Epithelial cell of esophagus (primary cell): ENCODE measurements around the gene PAOX.

ENCODE experiments used
- DNase-seq: peaks from one replicate; pipeline ENCODE4 v3.0.0; 2010; ENCODE audit warnings: low read depth
- H3K4me3 ChIP-seq: 2 replicates; pipeline ENCODE4 v1.5.1; 2011; ENCODE audit warnings: mild to moderate bottlenecking, low read length, control low read depth
- TF ChIP-seq, protein P1 (sequence below): IDR thresholded peaks from 2 replicates; pipeline ENCODE4 v1.5.1; 2011; ENCODE audit warnings: low read depth, mild to moderate bottlenecking, low read length, control low read depth, inconsistent platforms; ENCODE audit not compliant: insufficient read depth; ENCODE audit errors: missing control alignments

PAOX gene

GRCh38 chr10:133359554-133359971 is 19.5 kb upstream of the PAOX start:
- TF ChIP-seq, protein P1, sequence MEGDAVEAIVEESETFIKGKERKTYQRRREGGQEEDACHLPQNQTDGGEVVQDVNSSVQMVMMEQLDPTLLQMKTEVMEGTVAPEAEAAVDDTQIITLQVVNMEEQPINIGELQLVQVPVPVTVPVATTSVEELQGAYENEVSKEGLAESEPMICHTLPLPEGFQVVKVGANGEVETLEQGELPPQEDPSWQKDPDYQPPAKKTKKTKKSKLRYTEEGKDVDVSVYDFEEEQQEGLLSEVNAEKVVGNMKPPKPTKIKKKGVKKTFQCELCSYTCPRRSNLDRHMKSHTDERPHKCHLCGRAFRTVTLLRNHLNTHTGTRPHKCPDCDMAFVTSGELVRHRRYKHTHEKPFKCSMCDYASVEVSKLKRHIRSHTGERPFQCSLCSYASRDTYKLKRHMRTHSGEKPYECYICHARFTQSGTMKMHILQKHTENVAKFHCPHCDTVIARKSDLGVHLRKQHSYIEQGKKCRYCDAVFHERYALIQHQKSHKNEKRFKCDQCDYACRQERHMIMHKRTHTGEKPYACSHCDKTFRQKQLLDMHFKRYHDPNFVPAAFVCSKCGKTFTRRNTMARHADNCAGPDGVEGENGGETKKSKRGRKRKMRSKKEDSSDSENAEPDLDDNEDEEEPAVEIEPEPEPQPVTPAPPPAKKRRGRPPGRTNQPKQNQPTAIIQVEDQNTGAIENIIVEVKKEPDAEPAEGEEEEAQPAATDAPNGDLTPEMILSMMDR, result no peak
- DNase-seq, result peak; percentile 73
- H3K4me3 ChIP-seq, result no peak overlapping the region

DNA sequence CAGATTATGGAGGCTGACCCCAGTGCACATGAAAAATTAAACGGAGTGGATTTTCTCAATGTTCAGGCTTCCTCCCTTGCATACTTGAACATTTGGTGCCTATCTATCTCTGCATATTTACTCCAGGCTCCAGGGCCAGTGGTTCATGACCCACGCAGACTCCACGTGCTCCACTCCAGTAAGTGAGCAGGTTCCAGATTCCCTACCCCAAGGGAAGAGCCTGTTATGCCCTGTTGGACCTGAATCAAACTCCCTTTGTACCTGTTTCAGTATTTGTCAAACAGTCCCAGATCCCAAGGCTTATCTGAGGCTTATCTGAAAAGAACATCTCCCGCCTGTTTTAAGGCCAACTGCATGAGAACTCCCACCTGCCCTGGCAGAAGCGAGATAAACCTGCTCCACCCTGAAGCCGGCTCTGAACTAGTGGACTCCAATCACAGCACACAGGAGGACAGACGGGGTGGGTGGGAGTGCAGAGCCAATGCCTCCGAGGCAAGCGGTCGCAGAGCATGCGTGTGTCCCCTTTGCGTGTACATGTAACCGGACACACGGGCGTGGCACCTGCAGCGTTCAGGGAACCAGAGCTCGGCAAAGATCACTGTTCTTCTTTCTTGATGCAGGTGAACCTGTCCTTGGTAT is 19.0 kb upstream of the PAOX start:
- DNase-seq, result no peak
- TF ChIP-seq, protein P1, result no peak
- no peak overlapping the region for H3K4me3 ChIP-seq

DNA sequence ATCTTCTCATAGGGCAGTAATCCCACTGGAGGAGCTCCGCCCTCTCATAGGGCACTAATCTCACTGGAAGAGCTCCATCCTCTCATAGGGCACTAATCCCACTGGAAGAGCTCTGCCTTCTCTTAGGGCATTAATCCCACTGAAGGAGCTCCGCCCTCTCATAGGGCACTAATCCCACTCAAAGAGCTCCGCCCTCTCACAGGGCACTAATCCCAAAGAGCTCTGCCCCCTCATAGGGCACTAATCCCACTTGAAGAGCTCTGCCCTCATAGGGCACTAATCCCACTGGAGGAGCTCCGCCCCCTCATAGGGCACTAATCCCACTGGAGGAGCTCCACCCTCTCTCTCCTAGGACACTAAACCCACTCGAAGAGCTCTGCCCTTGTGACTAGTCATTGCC is 17.8 kb upstream of the PAOX start:
- DNase-seq, result no peak
- TF ChIP-seq, protein P1, result no peak
- no peak overlapping the region for H3K4me3 ChIP-seq

- TF ChIP-seq, protein P1, result no peak
- H3K4me3 ChIP-seq, result no peak overlapping the region
- no peak for DNase-seq
These were observed 17.2 kb upstream of the PAOX start for GRCh38 chr10:133361773-133362441.

GRCh38 chr10:133362846-133363245 is 16.2 kb upstream of the PAOX start:
- no peak for DNase-seq
- TF ChIP-seq, protein P1, result no peak
- H3K4me3 ChIP-seq, result no peak overlapping the region

GRCh38 chr10:133364645-133365431 is 14.2 kb upstream of the PAOX start:
- TF ChIP-seq, protein P1, result no peak
- DNase-seq, result no peak
- H3K4me3 ChIP-seq, result no peak overlapping the region
